Stimulated activated CD4-positive, alpha-beta T cell treated with anti-CD3 and anti-CD28 coated beads, TNF-alpha, amount 100 ng/mL, for 1 hour (primary cell): ENCODE data around the gene HGF.
"Not testable (repeated sequence)": the region's sequence is repeated elsewhere in the genome, so short reads cannot be mapped to it uniquely, and the experiment has no call there.

Experiments
- DNase-seq, 3 donors: peaks; one replicate each; pipeline ENCODE4 v3.0.0-alpha.2; 2020; ENCODE audit warnings: low read depth in 3 of 3, low spot score in 1 of 3

Gene HGF

DNA sequence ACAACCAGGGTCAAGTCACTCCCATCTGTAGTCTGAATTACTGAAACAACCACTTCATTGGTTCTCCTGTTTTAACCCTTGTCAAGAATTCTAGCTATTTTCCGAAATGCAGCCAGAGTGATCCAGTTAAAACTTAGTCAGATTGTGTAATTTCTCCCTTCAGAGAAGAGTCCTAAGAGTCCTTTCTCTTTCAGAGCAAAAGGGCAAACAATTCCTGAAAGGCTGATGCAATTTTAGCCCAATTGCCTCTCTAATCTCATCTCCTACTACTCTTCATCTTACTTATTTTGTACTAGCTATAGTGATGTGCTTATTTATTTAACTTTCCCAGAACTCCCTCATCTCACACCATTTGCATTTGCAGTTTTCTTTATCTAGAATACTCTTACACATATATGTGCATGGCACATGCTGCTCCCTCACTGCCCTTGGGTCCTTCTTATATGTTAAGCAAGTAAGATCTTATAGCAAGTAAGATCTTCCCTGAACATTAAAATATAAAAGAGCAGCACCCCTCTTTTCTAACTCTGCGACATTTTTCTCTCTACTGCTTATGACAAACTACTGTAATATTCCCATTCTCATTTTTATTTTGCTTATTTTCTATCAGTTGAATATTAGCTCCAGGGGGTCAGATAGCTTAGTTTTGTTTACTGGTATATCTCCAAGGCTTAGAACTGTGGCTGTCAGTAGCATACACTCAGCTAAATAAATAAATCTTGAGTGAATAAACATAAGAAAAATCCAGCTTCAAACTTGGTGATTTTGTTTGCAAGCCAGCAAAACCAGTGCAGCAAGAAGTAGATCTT, 44.6 kb downstream of the HGF start:
- no peak for DNase-seq

DNA sequence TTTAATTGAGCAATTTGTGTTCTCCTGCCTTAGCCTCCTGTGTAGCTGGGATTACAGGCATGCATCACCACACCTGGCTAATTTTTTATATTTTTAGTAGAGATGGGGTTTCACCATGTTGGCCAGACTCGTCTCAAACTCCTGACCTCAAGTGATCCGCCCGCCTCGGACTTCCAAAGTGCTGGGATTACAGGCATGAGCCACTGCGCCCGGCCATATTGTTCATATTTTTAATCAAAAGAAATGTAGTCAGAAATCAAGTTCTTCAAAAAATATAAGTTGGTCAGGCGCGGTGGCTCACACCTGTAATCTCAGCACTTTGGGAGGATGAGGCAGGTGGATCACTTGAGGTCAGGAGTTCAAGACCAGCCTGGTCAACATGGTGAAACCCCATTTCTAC, 47.6 kb downstream of the HGF start:
- DNase-seq = not testable (repeated sequence)

DNA sequence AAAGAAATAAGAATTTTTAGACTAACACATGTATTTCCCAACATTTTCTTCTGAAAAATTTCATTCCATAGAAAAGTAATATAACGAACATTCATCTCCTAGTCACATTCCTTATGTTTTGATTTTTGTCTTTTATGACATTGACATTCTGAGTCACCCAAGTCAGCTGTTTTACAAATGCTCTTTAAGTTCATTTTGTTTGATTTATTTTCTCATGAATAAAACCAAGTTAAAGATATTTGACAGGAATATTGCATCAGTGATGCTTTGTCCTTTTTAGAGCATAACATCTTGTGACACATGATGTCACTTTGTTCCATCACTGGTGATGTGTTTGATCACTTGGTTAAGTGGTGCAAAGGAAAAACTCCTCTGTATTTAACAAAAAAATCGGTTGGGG, 48.4 kb downstream of the HGF start:
- no peak for DNase-seq

DNA sequence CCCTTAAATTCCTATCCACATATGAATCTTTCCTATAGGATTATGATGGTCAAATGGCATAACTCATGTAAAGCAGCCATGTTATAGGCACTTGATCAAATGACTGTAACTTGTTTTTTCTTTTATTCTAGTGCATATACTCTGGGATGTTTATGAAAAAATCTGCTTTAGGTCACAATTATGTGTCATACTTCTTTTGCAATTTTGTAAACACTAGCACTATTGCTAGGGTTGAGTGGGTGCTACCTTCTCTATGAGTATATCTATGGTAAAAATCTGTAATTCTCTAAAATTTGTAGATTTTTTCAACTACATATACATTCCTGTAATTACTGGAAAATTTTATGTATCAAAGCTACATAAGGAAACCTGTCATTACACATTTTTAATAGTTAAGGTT, 50.0 kb downstream of the HGF start:
- no peak for DNase-seq

DNA sequence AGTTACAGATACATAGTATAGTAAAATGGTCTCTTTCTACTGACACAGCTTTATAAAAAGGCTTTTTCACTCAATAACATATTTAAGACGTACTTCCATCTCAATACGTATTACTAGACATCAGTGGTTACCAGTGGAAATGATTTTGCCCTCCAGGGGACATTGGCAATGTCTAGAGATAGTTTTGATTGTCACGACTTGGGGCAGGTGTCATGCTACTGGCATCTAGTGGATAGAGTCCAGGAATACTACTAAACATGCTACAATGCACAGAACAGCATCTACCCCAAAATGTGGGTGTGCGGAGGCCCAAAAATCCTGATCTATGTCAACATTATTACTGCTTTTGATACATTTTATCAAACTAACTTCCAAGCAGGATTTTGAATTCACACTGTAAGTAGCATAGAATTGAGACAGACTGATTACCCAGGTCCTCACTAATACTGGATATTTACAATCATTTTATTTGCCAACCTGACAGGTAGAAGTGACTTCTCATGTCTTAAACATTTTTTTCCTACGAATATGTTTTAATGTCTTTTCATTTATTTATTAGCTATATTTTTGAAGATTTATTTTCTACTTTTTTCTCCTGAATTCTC, 53.8 kb downstream of the HGF start:
- DNase-seq = no peak

DNA sequence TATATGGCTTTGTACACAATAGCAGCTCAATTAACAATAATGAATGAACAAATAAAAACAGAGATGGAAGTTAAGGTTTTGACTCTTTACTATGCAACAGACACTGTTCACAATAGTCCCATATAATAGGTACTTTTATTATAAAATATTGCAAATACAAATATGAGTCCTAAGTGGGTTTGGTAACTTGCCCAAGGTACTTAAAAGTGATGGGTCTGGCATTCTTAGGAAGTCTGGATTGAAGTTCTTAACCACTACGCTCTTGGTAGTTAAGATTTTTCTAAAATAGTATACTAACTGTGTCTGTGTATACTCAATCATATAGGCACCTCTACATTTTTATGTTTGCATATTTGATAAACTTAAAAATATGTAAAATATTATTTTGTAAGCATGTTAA, 55.5 kb downstream of the HGF start:
- DNase-seq = no peak

DNA sequence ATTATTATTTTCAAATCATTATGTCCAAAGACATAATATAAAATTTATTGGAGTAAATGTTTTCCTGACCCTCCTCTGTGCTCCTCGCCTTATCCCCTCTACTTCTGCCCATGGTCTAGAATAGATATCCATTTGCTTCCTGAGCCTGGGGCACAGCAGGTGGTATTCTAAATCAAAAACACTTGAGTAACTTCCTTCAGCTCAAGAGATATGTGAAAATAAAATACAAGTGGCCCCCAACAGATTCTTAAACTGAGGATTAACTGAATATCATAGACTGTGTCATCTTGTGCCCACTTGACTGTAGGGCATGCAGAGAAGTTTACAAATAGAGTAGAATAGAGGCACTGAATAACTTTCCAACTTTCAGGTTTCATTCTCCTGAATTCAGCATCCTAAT, 59.1 kb downstream of the HGF start:
- no peak for DNase-seq

DNA sequence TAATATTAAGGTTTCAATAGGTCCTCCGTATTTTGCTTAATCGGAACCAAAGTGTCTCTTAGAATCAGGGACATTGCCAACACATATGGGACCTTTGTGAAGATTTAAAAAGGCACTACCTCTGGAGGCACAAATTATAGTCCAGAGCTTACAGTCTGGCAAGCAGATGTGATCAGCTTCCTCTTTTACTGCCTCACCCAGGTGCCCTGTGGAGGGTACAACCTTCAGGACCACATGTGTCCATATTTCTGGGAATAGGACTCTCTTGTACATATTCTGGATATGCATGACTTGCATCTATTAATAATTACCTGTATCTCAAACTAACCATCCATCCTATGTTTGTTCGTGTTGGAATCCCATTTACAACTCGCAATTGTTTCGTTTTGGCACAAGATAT, 60.0 kb downstream of the HGF start:
- no peak for DNase-seq

DNA sequence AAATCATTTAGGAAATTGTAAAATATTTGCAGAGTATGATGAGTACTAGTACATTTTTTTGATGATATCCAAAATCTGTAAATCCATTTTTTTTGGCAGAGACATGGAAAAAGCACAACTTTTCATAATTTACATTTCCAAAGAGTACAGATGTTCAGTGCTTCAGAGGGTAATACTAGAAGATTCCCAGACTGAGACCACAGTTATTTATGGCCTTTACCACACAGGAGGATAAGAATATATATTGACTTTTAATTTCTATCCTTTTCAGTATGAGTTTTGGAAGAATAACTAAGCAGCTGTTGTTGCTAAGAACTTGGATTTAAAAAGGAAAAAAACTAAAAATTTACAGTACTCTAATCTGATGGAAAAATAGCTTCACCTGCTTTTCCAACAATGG, 61.9 kb downstream of the HGF start:
- DNase-seq = no peak

DNA sequence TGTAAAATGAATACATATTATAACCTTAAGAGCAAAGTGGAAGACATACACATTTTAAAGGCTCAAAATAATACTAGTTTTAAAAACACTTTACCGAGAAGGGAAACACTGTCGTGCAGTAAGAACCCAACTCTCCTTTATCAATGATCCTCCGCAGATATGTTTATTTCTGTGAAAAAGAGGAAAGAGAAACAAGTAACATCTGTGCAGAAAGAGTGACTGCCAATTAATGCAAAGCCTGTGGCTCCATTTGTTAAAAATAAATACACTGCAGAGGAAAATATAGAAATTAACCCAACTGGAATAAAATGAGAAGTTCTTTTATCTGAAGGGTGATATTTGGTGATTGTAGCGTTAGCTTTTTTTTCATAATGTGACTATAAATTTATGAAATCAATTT, 62.7 kb downstream of the HGF start:
- no peak for DNase-seq

DNA sequence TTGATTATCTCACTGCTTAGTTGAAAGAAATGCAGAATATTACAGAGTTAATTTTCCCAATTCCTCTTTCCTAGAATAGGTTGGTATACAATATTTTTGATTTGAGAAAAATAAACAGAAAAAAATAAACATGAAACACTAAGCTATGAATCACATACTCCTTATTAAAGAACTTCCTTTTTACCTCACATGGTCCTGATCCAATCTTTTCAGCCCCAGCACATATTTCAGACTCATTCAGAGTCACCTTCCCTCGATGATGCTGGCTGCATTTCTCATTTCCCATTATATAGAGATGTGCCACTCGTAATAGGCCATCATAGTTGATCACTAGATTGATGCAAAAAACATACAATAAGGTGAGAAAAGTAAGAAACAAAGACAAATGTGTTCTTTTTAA, 64.6 kb downstream of the HGF start:
- DNase-seq = no peak

DNA sequence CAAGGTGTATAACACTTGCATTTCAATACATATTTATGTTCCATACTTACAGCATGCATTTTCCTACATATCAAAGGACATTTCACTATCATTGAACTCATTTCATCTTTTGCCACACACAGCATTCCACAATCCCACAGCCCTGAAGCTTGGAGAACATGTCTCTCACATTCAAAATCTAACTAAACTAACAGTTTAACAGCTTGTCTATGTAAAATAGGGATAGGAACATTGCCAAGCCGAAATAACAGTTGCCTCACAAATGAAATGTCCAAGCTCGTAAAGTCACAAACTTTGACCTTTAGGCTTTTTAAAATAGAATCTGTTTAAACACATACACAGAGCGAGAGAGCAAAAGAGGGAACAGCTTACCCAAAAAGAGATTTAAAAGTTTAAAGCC, 65.3 kb downstream of the HGF start:
- DNase-seq = no peak

DNA sequence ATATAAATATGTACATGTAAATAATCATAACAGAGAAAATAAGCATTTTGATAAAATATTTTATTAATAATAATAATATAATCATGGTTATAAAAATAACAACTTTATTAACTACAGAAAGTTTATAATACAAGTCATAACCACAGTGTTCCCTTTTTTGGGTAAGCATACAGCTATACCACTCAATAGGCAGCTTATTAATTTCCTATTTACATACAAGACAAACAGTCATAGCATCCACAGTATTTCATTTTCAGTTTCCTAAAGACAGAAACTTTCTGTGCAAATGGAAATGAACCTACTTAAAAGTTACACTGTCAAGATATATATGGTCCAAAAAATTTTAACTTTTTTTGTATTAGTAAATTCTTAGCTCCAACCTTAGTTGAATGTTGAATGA, 70.9 kb downstream of the HGF start:
- no peak for DNase-seq

DNA sequence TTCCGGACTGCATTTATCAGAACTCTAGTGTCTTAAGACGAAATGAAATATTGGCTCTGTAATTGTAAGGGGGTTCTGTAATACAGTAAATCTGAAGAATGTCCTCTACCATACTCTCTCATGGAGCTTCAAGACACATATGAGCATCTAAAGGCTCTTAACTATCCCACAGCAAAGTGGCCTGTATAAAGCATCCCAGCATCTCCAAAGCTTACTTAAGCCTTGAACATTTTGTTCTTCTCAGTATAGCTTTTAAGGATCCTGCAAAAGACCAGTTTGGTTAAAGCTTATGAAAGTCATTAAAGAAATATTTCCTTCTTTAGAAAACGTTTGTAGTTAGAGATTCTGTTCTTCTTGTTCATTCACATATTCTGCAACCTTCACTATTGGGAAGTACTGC, 75.1 kb downstream of the HGF start:
- DNase-seq = no peak

DNA sequence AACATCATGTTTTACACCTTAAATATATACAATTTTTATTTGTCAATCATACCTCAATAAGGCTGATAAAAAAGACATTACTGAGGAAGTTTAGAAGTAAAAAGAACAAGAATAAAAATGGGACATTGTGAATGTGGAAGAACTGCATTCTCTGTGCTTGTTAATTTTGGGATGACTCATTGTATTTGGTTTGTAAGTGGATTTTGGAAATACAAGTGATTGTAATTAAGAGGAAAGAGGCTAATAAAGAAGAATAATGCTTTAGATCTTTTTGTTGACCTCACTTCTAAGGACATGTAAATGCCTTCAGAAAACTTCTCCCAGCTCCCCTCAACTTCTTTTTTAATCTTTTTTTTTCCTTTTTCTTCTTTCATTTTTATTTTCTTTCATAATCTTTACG, 76.0 kb downstream of the HGF start:
- no peak for DNase-seq

DNA sequence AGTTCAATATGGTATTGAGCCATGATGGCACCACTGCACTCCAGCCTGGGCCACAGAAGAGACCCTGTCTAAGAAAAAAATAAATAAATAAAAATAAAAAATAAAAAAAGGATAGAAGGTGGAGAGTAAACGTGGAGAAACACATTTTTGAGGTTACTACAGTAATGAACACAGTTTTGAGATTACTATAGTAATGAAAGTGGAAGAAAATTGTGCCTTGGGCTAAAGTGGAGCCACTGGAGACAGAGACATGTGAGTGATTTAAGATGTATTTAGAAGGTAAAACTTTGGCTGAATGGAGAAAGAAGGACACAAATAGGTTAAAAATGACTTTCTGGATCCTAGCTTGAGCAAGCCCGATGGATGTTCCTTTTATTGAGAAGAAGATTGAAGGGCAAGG, 76.8 kb downstream of the HGF start:
- no peak for DNase-seq

DNA sequence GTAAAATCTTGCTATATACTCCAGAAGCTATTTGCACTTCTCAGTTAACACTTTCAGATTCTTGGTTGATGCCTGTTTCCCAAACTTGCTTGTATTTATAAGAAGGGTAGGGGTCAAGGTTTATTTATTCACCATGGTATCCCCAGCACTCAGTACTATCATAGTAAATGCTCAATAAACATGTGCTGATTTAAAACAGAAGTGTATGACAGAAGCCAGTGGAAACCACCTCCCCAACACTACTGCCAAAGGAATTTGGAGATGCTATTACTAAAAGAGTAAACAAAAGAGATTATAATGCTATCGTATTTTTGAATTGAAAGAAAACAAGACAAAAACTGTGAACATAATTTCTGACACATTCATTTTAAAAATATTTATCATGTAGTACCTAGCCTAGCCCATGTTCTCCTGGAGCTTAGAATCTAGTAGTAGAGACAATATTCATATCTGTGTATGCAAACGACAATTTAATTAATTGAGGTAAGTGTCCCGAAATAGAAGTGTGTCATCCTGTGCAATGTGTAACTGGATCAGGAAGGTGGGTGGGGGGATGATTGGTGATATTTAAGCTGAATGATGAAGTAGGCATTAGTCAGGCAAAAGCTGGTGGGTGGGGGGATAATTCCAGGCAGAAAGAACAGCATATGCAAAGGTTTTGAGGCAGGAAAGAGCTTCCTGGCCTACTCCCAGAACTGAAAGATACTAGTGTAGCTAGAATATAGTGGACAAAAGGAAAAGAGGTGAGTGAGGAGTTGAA, 77.5 kb downstream of the HGF start:
- DNase-seq = no peak

DNA sequence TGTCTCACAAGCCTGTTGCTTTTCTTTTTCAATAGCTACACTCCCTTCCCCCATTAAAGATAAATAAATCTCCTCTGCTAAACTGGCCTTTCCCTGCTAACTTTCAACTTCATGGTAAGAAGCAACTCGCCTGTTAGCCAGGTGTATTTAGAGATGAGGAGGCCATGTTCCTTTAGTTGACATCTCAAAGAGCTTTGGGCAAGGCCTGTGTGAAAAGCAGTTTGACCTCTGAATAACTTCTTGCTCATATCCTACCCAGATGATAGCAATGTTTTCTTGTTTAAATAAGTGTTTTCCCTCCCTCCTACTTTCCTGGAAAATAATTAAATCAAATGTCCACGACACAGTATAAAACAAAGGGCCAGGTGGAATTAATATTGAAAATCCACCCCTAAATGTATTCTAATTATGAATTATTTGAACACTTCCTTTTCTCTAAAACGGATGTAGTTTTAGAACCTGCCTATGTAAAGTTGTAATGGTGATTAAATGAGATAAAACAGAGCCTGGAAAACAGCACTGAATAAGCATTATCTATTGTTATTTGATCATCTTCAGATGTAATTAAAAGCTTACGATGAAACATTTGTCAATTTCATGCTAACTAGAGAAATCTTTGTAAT, 78.5 kb downstream of the HGF start:
- DNase-seq = no peak

DNA sequence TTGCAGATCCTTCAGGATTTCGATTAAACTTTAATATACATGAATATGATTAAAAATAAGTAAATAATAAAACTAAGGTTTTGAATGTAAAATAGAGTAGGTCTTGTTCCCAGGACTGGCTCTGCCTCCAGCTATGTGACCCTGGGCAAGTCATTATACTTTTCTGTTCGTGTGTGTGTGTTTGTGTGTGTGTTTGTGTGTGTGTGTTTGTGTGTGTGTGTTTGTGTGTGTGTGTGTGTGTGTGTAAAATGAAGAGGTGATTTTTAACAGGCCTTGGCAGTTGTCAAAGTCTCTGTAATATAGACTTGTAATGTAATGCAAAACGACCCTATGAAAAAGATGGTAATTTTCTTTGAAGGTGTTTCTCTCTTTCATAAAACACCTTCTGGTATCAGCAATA, 79.2 kb downstream of the HGF start:
- no peak for DNase-seq

DNA sequence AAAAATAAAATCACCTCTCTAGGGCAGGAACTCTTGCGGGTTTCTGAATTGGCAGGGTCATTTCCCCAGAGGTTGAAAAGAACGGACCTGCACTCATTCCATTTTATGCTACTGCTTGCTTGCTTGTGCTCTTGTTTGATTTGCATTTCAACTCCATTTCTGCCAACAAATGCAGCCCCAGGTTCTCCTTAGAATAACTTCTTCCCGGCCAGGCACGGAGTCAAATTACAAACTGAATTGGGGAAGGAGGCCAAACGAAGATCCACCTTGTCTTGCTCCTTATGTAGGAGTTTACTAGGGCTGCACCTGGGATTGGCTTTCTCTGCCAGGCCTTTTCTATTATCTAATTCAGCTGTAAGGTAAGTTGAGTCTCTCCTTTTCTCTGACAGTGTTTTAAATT, 79.6 kb downstream of the HGF start:
- no peak for DNase-seq

DNA sequence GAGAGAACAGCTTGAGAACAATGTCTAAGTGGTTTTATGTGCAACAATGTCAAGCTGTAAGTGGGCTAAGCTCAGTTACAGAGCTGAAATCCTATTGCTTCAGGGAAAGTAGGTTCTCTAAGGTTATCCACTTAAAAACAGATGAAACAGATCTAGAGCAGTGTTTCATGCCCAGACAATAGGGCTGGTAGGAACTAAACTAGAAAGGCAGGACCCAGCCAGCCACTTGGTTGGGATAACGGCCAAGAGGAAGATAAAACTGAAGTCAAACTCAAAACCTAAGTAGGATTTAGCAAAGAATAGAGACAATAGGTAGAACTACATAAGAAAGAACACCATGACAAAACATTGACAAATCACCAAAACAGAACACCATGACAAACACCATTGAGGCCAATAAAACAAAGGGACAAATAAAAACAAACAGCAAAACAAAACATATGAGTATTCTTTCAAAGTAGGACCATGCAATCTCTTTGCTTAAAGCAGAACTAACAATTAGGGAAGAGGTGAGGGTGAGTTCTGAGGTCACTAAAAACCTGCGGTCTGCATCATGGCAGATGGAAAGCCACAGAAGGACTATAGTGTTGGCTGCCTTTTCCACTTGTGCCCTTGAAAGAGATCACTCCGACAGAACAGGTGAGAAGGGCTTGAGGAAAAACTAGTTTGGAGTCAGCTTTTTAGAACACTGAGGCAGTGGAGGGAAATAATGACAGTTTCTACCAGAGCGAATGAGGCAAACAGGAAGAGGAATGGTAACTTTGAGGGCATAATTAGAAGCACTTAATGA, 81.0 kb downstream of the HGF start:
- DNase-seq = no peak
